NK-92 (cell line): Measurements from ENCODE around the gene CTTNBP2.

Experiments used
- DNase-seq: peaks from one replicate; lab custom pipeline; 2025; ENCODE audit not compliant: unreplicated experiment; lab: John Stamatoyannopoulos, UW

CTTNBP2 gene

GRCh38 chr7:117824592-117824991, 48.6 kb downstream of the CTTNBP2 start:
- DNase-seq = no peak

DNA sequence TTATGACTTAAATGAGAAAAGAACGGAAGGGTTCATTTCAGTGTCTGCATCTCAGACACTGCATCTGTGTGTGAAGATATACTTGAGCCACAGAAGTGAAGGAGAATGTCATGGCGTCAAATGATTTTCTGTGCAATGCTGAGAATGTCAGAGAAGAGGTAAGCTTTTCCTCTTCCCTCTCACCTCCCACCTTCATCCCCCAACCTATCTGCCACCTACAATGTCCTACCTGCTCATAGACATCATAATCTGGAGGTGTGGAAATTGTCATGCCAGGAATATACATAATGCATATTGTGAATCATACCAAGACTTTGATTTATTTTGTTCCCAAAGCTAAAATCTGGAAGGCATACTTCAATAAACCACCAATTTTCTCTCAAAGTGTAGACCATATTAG, 53.7 kb downstream of the CTTNBP2 start:
- no peak for DNase-seq

DNA sequence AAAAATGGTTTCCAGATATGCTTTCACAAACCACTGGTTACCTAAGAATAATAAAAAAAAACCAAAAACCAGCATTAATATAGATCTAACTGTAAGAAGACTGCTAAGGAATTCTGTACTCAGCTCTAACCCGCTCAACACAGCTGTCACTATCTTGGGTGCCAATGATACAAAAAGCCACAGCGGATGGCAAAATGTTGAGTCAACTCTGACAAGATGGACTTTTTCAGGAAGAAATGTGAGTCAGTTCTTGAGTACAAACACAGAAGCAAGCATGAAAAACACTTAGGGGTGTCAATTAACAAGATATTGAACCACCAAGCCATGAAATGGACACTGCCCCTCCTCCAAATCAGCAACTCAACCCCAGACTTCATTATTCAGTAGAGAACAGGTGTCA, 55.0 kb downstream of the CTTNBP2 start:
- no peak for DNase-seq

DNA sequence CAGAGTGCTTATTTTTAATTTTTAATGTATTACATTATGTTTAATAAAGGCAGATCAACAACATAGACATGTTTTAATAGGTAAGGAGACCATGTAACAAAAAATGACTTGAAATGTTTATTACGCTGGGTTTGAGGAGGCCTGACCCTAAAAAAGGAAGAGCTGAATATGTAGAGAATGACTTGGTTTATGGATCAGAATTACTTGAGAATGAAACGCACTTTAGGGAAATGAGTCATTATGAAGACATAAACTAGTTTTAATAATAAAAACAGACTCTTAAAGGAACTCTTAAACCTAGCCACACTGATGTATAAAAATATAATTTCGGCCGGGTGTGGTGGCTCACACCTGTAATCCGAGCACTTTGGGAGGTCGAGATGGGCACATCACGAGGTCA, 56.5 kb downstream of the CTTNBP2 start:
- DNase-seq = no peak

- DNase-seq = no peak
Measured at GRCh38 chr7:117811696-117812095, 61.5 kb downstream of the CTTNBP2 start.

DNA sequence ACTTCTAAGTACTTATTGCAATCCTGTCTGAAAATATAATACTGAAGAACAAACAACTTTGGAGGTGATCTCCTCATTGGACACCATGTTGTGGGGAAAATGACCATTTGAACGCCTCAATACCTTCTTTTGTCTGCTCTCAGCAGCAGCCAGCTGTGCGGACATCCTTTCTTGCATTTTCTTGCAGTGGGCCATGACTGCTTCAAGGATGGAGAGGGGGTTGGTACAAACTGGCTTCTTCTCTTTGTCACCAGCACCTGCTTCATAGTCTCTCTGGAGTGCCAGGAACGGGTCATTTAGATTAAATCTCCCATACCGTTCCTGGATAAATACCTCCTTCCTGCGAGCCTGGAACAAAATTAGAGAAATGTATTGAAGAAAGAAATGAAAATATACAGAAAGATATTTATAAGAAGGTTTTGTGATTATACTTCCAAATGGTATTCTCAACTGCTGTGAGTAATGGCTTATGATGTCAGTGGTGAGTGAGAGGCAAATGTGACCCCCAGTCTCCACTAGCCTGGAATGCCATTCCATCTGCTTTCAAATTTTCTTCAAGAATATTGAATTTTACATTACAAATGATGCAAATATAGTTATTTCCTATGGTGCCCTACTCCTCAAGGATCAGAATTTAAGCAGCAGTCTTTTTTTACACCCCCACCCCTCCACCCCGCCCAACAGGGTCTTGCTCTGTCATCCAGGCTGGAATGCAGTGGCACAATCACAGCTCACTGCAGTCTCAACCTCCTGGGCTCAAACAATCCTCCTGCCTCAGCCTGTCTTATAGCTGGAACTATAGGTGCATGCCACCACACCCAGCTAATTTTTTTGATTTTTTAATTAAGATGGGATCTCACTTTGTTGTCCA, 62.4 kb downstream of the CTTNBP2 start:
- no peak for DNase-seq

DNA sequence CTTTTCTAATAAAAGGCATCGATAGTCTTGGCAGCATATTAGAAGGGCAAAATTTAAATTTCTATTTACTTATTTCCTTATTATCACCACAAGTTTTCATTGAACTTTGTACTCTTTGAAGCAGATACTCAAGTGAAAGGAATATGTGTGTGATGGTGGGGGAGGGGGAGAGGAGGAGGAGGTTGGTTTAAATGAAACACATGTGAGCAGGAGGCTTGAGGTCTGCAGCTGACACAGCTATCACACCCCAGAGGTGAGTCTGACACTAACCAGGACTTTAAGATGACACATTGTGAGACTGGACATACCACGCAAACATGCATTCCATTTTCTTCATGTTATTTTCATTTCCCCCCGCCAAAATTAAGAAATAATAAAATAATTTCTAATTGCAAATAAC, 63.3 kb downstream of the CTTNBP2 start:
- no peak for DNase-seq

DNA sequence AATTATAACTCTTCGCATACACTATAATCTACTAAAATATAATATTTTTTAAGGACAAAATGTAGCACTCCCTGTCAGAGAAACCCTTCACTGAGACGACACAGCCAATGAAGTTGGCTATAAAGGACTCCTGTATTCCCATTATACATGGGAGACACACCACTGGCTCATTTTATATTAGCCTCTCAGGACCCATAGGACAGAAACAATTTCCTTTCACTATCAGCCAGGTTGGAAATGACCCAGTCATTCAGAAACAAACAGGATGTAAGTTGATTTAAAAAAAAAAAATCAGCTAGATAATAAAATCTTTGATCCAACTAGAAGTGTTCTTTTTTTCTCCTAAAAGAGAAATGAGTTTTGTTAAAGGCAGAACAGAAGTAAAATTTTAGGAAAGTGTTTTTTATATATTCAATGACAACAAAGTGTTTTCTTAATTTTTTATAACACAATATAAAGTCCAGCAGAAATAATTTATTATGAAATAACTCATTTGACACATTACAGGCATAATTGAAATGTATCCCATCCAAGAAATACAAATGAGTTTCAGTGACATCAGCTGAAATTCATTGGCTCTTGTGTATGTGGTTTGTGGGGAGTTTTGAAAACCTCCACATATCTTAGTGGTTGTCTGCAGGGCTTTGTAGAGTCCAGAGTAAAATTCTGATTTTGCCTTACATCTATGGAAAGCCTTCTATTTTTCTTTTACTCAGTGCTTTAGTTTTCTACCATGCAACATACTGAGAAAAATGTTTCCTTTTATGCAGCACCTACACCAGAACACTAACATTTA, 64.1 kb downstream of the CTTNBP2 start:
- no peak for DNase-seq

- no peak for DNase-seq
Measured at GRCh38 chr7:117808341-117808757, 64.9 kb downstream of the CTTNBP2 start.

- no peak for DNase-seq
Measured at GRCh38 chr7:117807676-117808075, 65.6 kb downstream of the CTTNBP2 start.

- no peak for DNase-seq
Measured at GRCh38 chr7:117806011-117806410, 67.2 kb downstream of the CTTNBP2 start.

- DNase-seq = no peak
Measured at GRCh38 chr7:117805241-117805640, 68.0 kb downstream of the CTTNBP2 start.

DNA sequence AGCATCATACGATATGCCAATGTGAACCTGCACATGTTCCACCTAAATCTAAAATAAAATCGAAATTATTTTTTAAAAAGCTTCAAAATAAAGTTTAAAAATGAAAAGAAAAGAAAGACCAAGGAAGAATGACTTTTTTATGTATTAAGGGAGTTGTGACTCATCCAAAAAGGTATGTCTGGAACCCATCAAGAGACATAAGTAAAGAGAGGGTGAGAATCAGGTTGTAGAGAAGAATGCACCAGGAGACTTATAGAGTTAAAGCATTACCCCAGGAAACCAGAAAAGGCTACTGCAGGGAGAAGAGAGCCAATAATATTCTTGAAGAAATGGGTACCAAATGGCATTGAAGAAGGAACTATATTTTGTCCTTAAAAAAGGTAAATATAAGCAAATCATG, 69.8 kb downstream of the CTTNBP2 start:
- DNase-seq = no peak

GRCh38 chr7:117802660-117803059, 70.6 kb downstream of the CTTNBP2 start:
- DNase-seq = no peak

- no peak for DNase-seq
Measured at GRCh38 chr7:117800841-117801240, 72.4 kb downstream of the CTTNBP2 start.

DNA sequence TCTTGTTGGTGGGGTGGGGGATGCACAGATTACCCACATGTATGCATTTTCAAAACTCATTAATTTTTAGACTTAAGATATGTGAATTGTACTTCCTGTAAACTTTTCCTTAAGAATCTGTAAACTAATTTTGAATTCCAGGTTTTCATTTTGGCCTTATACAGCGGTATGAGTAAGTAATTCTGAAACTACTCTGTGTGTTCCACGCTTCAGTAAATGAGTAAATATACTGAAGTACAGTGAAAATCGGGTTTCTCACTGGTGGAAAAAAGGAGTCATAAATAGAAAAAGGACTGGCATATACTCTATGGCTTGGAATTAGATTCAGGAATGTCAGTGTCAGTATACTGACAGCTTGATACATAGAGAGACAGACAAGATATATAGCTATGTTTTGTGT, 72.8 kb downstream of the CTTNBP2 start:
- DNase-seq = no peak

GRCh38 chr7:117796889-117797288, 76.4 kb downstream of the CTTNBP2 start:
- no peak for DNase-seq

DNA sequence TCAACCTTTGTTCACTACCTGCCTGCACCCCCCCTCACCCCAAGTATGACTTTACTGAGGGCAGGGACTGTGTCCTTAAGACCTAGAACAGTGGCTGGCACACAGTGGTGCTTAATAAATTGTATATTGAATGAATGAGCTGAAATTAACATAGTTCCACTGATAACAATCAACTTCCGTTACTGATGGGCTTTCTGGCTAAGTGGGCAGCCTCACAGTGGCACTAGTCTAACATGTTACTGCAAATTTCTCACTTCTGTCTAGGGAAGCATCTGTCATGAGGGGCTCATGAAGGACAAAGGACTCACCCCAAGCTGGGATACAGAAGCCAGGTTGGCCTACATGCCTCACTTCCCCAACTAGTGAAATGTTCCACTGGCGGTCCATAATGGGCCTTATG, 79.3 kb downstream of the CTTNBP2 start:
- DNase-seq = no peak

DNA sequence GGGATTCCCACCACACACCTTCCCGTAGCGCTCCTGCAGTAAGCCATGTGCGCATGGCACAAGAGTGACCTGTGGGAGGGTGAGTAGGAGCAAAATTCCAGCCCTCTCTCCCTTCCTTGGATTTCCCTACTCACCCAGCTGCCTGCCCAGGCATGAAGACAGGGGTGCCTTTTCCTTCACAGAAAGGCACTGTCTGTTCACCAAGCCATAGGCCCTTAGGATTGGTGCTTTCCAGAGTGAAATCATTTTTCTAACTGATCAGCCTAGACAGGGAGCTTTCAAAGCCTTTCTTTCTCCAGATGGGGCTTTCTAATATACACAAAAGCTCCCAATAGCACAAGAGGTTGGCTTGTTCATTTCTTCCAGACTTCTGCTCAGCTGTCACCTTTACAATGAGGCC, 79.7 kb downstream of the CTTNBP2 start:
- no peak for DNase-seq

GRCh38 chr7:117791877-117792780, 81.1 kb downstream of the CTTNBP2 start:
- no peak for DNase-seq

DNA sequence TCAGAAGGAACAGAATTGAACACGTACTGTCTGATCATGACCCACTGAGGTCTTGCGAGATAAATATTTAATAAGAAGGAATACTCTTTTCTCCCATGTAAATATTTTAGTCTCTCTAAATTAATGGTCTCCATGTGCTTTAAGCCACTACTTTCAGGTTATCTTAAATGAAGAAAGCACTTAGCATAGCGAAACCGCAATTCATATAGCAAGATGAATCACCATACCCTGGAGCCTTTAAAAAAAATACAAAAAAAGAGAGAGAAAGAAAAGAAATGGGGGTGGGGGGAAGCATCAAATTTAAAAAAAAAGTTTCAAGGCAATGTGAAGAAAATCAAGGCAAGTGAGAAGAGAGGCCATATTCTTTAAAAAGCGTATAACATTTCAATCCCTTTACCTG, 82.5 kb downstream of the CTTNBP2 start:
- no peak for DNase-seq
